Activated T-cell treated with anti-CD3 and anti-CD28 coated beads, Interleukin-2, amount 50 U/mL, for 24 hours (primary cell): ENCODE data around the gene SERPINA7.
"Not testable (repeated sequence)": the region's sequence is repeated elsewhere in the genome, so short reads cannot be mapped to it uniquely, and the experiment has no call there.

ENCODE experiments used
- DNase-seq: peaks from one replicate; pipeline ENCODE4 v3.0.0-alpha.2; 2020
- H3K27ac Mint-ChIP-seq: 2 replicates; pipeline ENCODE4 v1.8.0; 2020; ENCODE audit warnings: mild to moderate bottlenecking, mixed read lengths
- H3K27me3 Mint-ChIP-seq: 2 replicates; pipeline ENCODE4 v1.8.0; 2020; ENCODE audit warnings: mixed read lengths
- H3K36me3 Mint-ChIP-seq: 2 replicates; pipeline ENCODE4 v1.8.0; 2020; ENCODE audit warnings: low read depth, mixed read lengths
- H3K4me1 Mint-ChIP-seq: 2 replicates; pipeline ENCODE4 v1.8.0; 2020; ENCODE audit warnings: low read depth, mixed read lengths
- H3K4me3 Mint-ChIP-seq: 2 replicates; pipeline ENCODE4 v1.8.0; 2020; ENCODE audit warnings: mild to moderate bottlenecking, moderate library complexity, mixed read lengths
- H3K9me3 Mint-ChIP-seq: 2 replicates; pipeline ENCODE4 v1.8.0; 2020; ENCODE audit warnings: mixed read lengths

SERPINA7 gene

DNA sequence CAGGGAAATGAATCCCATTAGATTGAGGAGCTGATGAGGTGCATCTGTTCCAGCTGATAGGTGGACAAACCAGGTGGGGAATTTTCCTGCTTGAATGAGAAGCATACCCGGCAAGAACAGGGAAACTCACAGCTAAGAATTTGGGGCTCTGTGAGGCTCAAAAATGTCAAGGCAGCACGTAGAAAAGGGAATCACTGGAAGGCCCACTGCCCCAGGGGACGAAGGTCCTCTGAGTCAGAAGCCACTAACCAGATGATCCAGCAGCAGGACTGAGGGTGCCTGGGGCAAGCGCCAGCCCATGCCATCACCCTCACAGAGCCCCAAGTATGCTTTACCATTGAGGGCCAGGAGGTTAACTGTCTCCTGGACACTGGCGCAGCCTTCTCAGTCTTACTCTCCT, 37.9 kb downstream of the SERPINA7 start:
- H3K27me3 Mint-ChIP-seq: peaks cover 14% of the 10 kb centered on the region
- not testable (repeated sequence) for H3K27ac Mint-ChIP-seq, DNase-seq, H3K36me3 Mint-ChIP-seq, H3K4me1 Mint-ChIP-seq, H3K4me3 Mint-ChIP-seq, H3K9me3 Mint-ChIP-seq

DNA sequence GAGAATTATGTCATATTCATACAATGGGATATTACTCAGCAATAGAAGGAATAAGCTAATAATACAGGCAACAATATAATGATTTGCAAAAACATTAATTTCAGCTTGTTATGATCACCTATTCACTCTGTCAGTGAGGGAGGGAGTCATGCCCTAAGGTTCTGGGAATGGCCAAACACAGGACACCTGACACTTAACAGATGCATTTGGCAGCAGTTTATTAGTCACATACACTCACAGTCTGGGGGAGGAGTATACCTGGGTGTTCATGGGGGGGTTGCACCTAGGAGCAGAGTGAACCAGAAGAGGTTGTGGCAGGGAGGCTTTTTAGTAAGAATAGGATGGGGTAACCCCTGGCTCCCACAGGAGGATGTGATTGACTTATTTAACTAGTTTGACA, 38.3 kb downstream of the SERPINA7 start:
- H3K4me3 Mint-ChIP-seq: no peak overlapping the region
- H3K4me1 Mint-ChIP-seq: no peaks in the 10 kb centered on the region
- H3K36me3 Mint-ChIP-seq: no peaks in the 10 kb centered on the region
- H3K27me3 Mint-ChIP-seq: peaks cover 17% of the 10 kb centered on the region
- no peaks in the 10 kb centered on the region for H3K9me3 Mint-ChIP-seq
- no peak overlapping the region for H3K27ac Mint-ChIP-seq
- DNase-seq: no peak

DNA sequence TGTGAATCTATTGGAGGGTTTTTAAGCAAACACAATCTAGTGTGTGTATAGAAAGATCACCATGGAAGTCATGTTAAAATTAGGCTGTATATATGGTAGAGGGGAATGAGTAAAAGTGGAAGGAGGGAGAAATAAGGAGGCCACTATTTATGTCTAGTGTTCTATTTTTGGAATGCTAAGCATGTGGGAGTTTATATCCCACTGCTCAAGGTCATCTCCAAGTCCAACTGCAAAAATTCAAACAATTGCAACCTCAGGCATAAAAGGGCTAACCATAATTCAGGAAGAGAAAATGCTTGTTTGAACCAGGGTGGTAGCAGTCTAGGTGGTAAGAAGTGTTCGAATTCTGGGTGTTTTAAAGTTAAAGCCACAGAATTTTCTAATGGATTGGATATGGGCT, 39.2 kb downstream of the SERPINA7 start:
- no peak overlapping the region for H3K4me3 Mint-ChIP-seq
- H3K4me1 Mint-ChIP-seq: no peaks in the 10 kb centered on the region
- H3K9me3 Mint-ChIP-seq: no peaks in the 10 kb centered on the region
- no peaks in the 10 kb centered on the region for H3K36me3 Mint-ChIP-seq
- H3K27me3 Mint-ChIP-seq: peaks cover 20% of the 10 kb centered on the region
- no peak overlapping the region for H3K27ac Mint-ChIP-seq
- DNase-seq: no peak

DNA sequence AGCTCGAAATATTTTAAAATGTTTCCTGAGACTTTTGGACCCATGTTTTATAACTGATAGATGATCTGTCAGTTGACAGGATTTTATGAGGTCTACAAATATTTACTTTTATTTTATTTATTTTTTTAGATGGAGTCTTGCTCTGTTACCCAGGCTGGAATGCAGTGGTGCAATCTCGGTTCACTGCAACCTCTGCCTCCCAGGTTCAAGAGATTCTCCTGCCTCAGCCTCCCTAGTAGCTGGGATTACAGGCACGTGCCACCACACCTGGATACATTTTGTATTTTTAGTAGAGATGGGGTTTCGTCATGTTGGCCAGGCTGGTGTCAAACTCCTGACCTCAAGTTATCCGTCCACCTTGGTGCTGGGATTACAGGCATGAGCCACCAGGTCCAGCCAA, 50.0 kb downstream of the SERPINA7 start:
- not testable (repeated sequence) for H3K4me1 Mint-ChIP-seq, H3K36me3 Mint-ChIP-seq, DNase-seq, H3K4me3 Mint-ChIP-seq, H3K9me3 Mint-ChIP-seq, H3K27ac Mint-ChIP-seq
- H3K27me3 Mint-ChIP-seq: peaks cover 23% of the 10 kb centered on the region
